Kidney (tissue), 14 donors: ENCODE data around the gene ACOX3. TPM values are rescaled to one million over a fixed set of nuclear protein-coding genes. Genes with fewer than 3 reads are reported as not detected.

Experiments used
- DNase-seq, 5 donors: peaks; one replicate each; pipeline ENCODE4 v3.0.0-alpha.2; 2013 to 2020
- FAIRE-seq: peaks from 2 replicates; lab custom pipeline; 2012; peaks lifted over from hg19 to GRCh38; lab: Jason Lieb, UNC
- H3K27ac ChIP-seq, 2 donors: one replicate each; pipeline ENCODE4 v1.7.0; 2013; ENCODE audit warnings: low read depth in 2 of 2, low read length in 2 of 2, inconsistent platforms in 1 of 2
- H3K27me3 ChIP-seq: one replicate; pipeline ENCODE4 v1.7.1; 2013; ENCODE audit warnings: low read length, inconsistent platforms; ENCODE audit not compliant: control insufficient read depth, insufficient read depth
- H3K36me3 ChIP-seq, 3 donors: one replicate each; pipeline versions ENCODE4 v1.7.0 to v1.7.1; 2013; ENCODE audit warnings: low read length in 3 of 3, control low read depth in 1 of 3, inconsistent platforms in 1 of 3; ENCODE audit not compliant: insufficient read depth in 3 of 3, control insufficient read depth in 2 of 3
- H3K4me1 ChIP-seq, 3 donors: one replicate each; pipeline versions ENCODE4 v1.7.0 to v1.7.1; 2013; ENCODE audit warnings: low read length in 3 of 3, inconsistent platforms in 1 of 3, low read depth in 1 of 3; ENCODE audit not compliant: control insufficient read depth in 2 of 3, insufficient read depth in 2 of 3
- H3K4me3 ChIP-seq, 3 donors: one replicate each; pipeline versions ENCODE4 v1.7.0 to v1.8.1; 2013; ENCODE audit warnings: low read length in 3 of 3, control low read depth in 1 of 3, inconsistent platforms in 1 of 3
- H3K9ac ChIP-seq, 3 donors: one replicate each; pipeline versions ENCODE4 v1.7.0 to v1.7.1; 2013; ENCODE audit warnings: low read length in 3 of 3, control low read depth in 1 of 3, inconsistent platforms in 1 of 3
- H3K9me3 ChIP-seq, 3 donors: one replicate each; pipeline versions ENCODE4 v1.7.0 to v1.7.1; 2013; ENCODE audit warnings: low read length in 3 of 3, control low read depth in 1 of 3, inconsistent platforms in 1 of 3; ENCODE audit not compliant: control insufficient read depth in 2 of 3, insufficient read depth in 1 of 3
- CTCF ChIP-seq: IDR thresholded peaks from 3 replicates; pipeline ENCODE4 v1.5.1; 2012; ENCODE audit warnings: mild to moderate bottlenecking, moderate library complexity, borderline replicate concordance; ENCODE audit not compliant: insufficient read depth; ENCODE audit errors: extremely low read depth
- intact Hi-C: fragments of 100-400 bp; cut with DNase I; formaldehyde crosslinking; loops from one replicate; pipeline ENCODE4 v1.11.1; 2022
- polyA plus RNA-seq: library from polyadenylated mRNA; stranded (reverse); fragments of 350-450 nt; fragmentation: Illumina TruSeq; extraction: RNeasy Lipid Tissue Mini Kit (QIAGEN cat#74804); gene quantifications from one replicate; pipeline ENCODE4 v1.2.3, GENCODE V29; 2014; ENCODE audit warnings: low read depth, low replicate concordance; ENCODE audit not compliant: insufficient read depth
- total RNA-seq: library from RNA; stranded (reverse); fragmentation: NEBNext Ultra II Directional; extraction: Animal tissue kit (Norgen Biotek cat#: 25700); gene quantifications from one replicate; pipeline ENCODE4 v1.2.1, GENCODE V29; 2021
- donor health status: control.
- donor health status: control.
- donor health status: control.
- donor health status: control.
- donor health status: control.
- donor health status: DM: yes; HTN: yes; CAD: no.
- donor health status: Normal renal cell carcinoma (clear cell type).

The ACOX3 gene
- total and polyA plus RNA-seq, 2 donors from 2014 or later: 10.1 to 21.7 TPM

GRCh38 chr4:8368998-8369397, 71.5 kb downstream of the ACOX3 start:
- no peaks in the 10 kb centered on the region for H3K27me3 ChIP-seq
- intact Hi-C loops: no loop called here
- H3K9ac ChIP-seq: no peak overlapping the region
- H3K4me1 ChIP-seq: no peaks in the 10 kb centered on the region
- no peaks in the 10 kb centered on the region for H3K9me3 ChIP-seq
- peaks cover 0 to 2% (median 2%) of the 10 kb centered on the region in 3 donors for H3K36me3 ChIP-seq
- DNase-seq (peak in 1 of 5 donors; percentile 41), FAIRE-seq (no peak)
- no peak overlapping the region for H3K4me3 ChIP-seq
- TF ChIP-seq CTCF: no peak
- H3K27ac ChIP-seq: no peak overlapping the region

GRCh38 chr4:8368061-8368481, 72.5 kb downstream of the ACOX3 start:
- Histone ChIP-seq H3K9me3 (no peaks in the 10 kb centered on the region), H3K27me3 (no peaks in the 10 kb centered on the region), H3K36me3 (peaks cover 0 to 2% (median 2%) of the 10 kb centered on the region in 3 donors), H3K4me3 (no peak overlapping the region), H3K4me1 (no peaks in the 10 kb centered on the region), H3K9ac (no peak overlapping the region), H3K27ac (no peak overlapping the region)
- FAIRE-seq: no peak
- intact Hi-C loops: no loop called here
- peak in 1 of 5 donors; percentile 66 for DNase-seq
- TF ChIP-seq CTCF: no peak

DNA sequence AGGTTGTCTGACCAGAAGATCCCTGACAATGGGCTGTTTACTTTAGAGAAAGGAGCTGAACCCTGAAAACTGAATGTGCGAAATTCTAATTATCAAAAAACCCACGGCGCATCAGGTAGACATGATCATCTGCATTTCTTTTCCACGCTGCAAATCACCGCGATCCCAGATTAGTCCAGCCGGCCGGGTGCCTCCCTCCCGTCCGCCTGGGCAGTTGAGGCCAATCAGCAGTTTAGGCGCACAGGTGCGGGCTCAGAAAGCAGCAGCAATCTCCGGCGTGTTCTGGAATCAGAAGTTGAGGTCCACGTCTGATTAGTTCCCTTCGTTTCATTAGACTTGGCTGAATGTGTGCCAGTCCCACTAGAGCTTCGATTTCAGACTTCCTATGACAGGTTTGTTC, 73.9 kb downstream of the ACOX3 start:
- peak in 1 of 5 donors; percentile 23 for DNase-seq

More for the DNA sequence above, 73.9 kb downstream of the ACOX3 start:
- Histone ChIP-seq H3K36me3 (peaks cover 0 to 2% (median 2%) of the 10 kb centered on the region in 3 donors), H3K4me3 (no peak overlapping the region), H3K27me3 (no peaks in the 10 kb centered on the region), H3K4me1 (no peaks in the 10 kb centered on the region), H3K27ac (no peak overlapping the region), H3K9me3 (peaks cover 0 to 3% (median 0%) of the 10 kb centered on the region in 3 donors), H3K9ac (no peak overlapping the region)
- no peak for TF ChIP-seq CTCF
- intact Hi-C loops: no loop called here
- no peak for FAIRE-seq
